AML-193 (cell line): ENCODE measurements around the gene NOXA1.
A peak's percentile ranks its signal among the peaks of the same experiment; 100 is the strongest.
"Not testable (repeated sequence)": the region's sequence is repeated elsewhere in the genome, so short reads cannot be mapped to it uniquely, and the experiment has no call there.

Experiments used
- DNase-seq, 2 experiments: peaks; one replicate each; lab custom pipeline; 2025; lab: John Stamatoyannopoulos, UW

The NOXA1 gene, protein sequence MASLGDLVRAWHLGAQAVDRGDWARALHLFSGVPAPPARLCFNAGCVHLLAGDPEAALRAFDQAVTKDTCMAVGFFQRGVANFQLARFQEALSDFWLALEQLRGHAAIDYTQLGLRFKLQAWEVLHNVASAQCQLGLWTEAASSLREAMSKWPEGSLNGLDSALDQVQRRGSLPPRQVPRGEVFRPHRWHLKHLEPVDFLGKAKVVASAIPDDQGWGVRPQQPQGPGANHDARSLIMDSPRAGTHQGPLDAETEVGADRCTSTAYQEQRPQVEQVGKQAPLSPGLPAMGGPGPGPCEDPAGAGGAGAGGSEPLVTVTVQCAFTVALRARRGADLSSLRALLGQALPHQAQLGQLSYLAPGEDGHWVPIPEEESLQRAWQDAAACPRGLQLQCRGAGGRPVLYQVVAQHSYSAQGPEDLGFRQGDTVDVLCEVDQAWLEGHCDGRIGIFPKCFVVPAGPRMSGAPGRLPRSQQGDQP

DNA sequence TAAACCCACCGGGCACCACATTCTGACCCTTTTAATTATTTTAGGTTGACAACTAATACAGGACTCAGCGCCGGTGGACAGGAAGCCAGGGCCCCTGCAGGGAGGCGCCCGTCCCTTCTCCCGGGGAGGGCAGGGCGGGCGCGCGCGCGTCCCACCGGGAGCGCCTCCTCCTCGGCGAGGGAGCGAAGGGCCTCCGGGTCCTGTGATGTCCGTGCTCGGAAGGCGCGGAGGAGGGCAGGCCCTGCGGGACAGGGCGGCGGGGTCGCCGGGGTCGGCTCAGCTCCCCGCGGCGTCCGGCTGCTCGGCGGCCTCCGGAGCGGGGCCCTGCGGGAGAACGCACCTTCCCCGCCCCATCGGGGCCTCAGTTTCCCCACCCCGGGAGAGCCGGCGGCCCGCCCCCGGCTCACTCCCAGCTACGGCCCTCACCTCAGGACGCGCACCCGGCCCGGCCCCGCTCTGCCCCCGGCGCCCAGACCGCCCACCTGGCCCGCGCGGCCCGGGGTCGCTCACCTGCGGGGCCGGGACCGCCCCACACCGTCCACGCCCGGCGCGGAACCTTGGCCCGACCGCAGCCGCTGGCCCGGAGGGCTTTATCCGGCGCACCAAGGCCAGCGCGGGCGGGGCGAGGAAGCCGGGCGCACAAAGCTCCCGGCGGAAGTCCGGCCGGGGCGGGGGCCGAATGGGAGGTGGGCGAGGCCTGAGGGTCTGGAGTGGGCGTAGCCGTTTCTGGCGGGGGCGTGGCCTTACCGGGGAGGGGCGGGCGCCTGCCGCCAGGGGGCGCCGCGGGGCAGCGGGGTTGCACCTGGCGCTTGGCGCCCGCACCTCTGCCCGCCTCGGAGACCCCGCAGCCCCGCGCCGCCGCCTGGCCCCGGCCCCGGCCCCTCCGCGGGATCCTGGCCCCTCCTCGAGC, at the start of gene NOXA1, which contains the start of gene EXD3:
Gene NOXA1 (plus strand): TSS at position 790 of the 910 bp plus-strand sequence. CDS start 137 bp downstream, outside the sequence.
Gene EXD3 (minus strand): TSS at position 559 of the 910 bp plus-strand sequence. CDS start 27,805 bp downstream, outside the sequence.
- peak; percentile 55 to 69 for DNase-seq

GRCh38 chr9:137373611-137373980, 49.6 kb upstream of the NOXA1 start:
- DNase-seq = no peak

GRCh38 chr9:137374131-137374845, 48.9 kb upstream of the NOXA1 start:
- no peak for DNase-seq

GRCh38 chr9:137375321-137376058, 47.7 kb upstream of the NOXA1 start:
- no peak for DNase-seq

DNA sequence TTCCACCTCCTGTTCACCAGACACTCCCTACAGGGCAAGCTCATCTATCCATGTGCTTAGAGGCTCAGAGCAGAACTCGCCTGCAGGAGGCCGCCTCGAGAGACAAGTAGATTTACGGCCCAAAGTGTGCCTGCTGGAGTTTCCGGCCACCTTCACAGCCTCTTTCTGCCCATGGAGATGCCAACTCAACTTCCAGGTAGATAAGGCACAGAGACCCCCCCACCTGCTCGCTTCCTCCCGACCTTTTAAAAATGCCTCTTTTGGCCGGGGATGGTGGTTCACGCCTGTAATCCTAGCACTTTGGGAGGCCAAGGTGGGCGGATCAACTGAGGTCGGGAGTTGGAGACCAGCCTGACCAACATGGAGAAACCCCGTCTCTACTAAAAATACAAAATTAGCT, 46.8 kb upstream of the NOXA1 start:
- no peak for DNase-seq

- DNase-seq = not testable (repeated sequence)
These were observed 44.3 kb upstream of the NOXA1 start for GRCh38 chr9:137378688-137379410.

GRCh38 chr9:137379761-137380161, 43.4 kb upstream of the NOXA1 start:
- DNase-seq = no peak

DNA sequence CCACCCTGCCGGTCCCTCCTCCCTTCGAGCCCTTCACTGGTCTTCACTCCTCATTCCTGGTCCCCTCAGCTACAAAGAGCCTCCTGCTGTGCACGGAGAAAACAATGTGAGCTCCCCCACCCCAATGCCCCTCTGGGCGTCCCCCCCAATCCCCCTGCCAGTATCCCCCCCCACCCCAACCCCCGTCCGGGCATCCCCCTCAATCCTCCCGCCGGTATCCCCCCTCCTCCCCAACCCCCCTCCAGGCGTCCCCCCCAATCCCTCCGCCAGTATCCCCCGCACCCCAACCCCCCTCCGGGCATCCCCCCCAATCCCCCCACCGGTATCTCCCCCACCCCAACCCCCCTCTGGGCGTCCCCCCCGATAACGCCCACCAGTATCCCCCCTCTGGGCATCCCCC, 43.0 kb upstream of the NOXA1 start:
- no peak for DNase-seq

DNA sequence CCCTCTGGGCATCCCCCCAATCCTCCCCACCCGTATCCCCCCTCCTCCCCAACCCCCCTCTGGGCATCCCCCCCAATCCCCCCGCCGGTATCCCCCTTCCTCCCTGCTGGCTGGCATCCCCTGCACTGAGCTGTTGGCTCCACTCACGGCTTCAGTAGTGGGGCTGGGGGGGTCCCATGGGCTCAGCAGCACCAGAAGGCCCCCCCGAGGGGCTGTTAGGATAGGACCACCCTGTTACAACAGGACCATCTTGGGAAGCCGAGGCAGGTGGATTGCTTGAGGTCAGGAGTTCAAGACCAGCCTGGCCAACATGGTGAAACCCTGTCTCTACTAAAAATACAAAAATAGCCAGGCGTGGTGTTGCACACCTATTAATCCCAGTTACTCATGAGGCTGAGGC, 42.6 kb upstream of the NOXA1 start:
- DNase-seq = no peak

GRCh38 chr9:137381501-137382443, 41.4 kb upstream of the NOXA1 start:
- DNase-seq = no peak

- no peak for DNase-seq
These were observed 40.6 kb upstream of the NOXA1 start for GRCh38 chr9:137382444-137383080.

- no peak for DNase-seq
These were observed 40.0 kb upstream of the NOXA1 start for GRCh38 chr9:137383081-137383783.

DNA sequence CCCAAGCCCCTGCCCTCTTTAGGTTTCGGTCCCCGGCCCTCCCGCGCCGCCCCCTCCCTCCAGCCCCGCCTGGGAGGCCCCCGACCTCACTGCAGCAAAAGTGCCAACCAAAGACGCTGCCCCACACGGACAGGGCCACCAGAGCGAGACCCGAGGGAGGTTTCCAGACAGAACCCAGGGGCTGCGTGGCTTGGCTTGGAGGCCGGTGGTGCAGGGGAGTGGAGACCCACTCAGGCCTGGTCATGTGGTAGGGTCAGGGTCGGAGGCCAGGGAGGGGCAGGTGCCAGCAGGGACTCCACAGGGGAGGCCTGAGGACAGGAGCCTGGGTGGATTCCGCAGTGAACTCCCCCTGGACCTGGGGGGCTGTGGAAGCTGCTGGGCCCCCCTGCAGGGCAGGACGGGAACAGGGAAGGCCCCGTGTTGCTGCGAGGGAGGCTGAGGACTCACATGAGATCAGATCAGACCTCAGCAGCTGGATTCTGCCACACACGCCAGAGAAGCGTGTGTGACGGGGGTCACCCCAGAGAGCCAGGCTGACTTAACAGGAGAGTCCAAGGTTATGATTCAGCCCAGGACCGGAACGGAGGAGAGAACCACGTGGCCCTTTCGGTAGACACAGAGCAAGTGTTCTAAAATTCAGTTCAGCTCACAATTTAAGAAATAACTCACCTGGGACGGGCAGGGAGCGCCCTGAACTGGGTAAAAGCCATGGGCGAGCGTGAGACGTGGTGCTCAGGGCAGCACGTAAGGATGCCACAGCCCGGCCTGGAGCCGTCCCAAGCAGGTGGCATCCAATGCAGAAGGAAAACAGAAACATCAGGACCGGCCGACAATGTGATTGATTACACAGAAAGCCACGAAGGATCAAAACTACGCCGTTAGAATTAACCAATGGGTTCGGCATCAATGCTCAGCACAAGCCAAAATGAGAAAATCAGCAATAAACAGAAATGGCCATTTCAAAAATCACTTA, 39.1 kb upstream of the NOXA1 start:
- no peak for DNase-seq

DNA sequence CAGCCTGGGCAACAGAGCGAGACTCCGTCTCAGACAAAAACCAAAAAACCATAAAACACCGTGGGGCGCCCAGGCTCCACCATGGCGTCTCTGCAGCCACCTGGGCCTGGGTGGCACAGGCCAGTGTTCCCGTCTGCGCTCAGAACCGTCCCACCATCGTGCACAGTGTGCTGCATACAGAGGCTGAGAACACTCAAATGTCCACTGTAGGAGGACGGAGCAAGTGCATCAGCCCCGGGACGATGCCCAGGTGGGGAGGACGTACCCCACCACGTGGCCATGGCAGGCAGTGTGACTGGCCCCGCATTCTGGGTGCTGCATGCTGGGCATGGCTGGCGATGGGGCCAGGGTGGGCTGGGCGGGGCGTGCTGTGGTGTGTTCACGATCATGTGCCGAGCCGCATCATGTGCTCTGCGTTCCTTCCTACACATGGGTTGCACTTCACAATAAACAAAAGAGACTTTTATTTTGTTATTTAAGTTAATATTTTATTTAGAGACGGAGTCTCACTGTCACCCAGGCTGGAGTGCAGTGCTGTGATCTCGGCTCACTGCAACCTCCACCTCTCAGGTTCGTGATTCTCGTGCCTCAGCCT, 38.0 kb upstream of the NOXA1 start:
- DNase-seq = no peak

DNA sequence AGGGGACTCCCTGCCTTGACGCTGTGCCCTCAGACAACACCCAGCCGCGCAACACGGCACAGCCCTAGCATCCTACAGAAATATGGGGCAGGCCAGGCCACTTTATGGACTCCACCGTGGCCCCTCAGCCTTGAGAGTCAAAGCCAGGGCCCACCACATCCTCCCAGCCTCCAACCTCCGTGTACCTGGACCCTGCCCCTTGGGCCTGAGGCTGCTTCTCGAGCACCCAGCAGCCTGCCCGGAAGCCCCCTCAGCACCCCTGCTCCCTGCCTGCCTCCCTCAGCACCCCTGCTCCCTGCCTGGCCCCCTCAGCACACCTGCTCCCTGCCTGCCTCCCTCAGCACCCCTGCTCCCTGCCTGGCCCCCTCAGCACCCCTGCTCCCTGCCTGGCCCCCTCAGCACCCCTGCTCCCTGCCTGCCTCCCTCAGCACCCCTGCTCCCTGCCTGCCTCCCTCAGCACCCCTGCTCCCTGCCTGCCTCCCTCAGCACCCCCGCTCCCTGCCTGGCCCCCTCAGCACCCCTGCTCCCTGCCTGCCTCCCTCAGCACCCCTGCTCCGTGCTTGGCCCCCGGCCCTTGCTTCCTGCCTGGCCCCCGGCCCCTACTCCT, 36.6 kb upstream of the NOXA1 start:
- DNase-seq = not testable (repeated sequence)
